Ovary (tissue), 9 donors: ENCODE results near the gene KCNJ1. TPM values are rescaled to one million over a fixed set of nuclear protein-coding genes. Genes with fewer than 3 reads are reported as not detected.

Experiments used
- DNase-seq, 5 donors: peaks; one replicate each; pipeline ENCODE4 v3.0.0-alpha.2; 2019 to 2020
- H3K27ac ChIP-seq, 2 donors: fragments of 200-600 bp; one replicate each; pipeline versions ENCODE4 v1.5.1 to v1.8.0; 2019 to 2022
- H3K27me3 ChIP-seq: fragments of 200-600 bp; one replicate; pipeline ENCODE4 v1.8.0; 2022
- H3K36me3 ChIP-seq: fragments of 200-600 bp; sonication (generic); one replicate; pipeline ENCODE4 v1.5.1; 2019
- H3K4me1 ChIP-seq: one replicate; pipeline ENCODE4 v1.8.1; 2013; ENCODE audit warnings: mild to moderate bottlenecking, moderate library complexity; ENCODE audit not compliant: insufficient read depth
- H3K4me3 ChIP-seq: fragments of 200-600 bp; sonication (generic); one replicate; pipeline ENCODE4 v1.5.1; 2017
- H3K9me3 ChIP-seq, 2 donors: fragments of 200-600 bp in 1 of 2; sonication (generic) in 1 of 2; one replicate each; pipeline versions ENCODE4 v1.5.1 to v1.8.1; 2013 to 2019; ENCODE audit warnings: mild to moderate bottlenecking in 1 of 2, moderate library complexity in 1 of 2
- EP300 ChIP-seq: sonication (generic); formaldehyde crosslinking; IDR thresholded peaks from one replicate; pipeline ENCODE4 v1.6.1; 2017; ENCODE audit warnings: antibody characterized with exemption
- POLR2A ChIP-seq: fragments of 450-650 bp; IDR thresholded peaks from one replicate; pipeline ENCODE4 v1.6.1; 2017; ENCODE audit warnings: antibody characterized with exemption, mild to moderate bottlenecking, moderate library complexity
- WGBS, 3 donors: extraction: QIAGEN DNeasy Blood & Tissue Kit in 1 of 3; methylation state at CpG; one replicate each; pipeline versions ENCODE4 v1.1.5 to v1.1.7; 2013 to 2017; 5-methylcytosine and 5-hydroxymethylcytosine counted together
- intact Hi-C, 4 donors: fragments of 100-400 bp; cut with DNase I; formaldehyde crosslinking; loops; one replicate each; pipeline versions ENCODE4 v1.11.0 to v1.15.1; 2022 to 2023
- polyA plus RNA-seq, 2 donors: library from polyadenylated mRNA; stranded (reverse); fragments of 200-250 nt in 1 of 2; fragments of 350-450 nt in 1 of 2; fragmentation: Illumina TruSeq in 1 of 2; extraction: RNeasy Lipid Tissue Mini Kit (QIAGEN cat#74804) in 1 of 2; gene quantifications; one replicate each; pipeline ENCODE4 v1.2.3, GENCODE V29; 2013 to 2014
- total RNA-seq, 7 donors: library from RNA; depleted of rRNA in 2 of 7; stranded (reverse); fragments of >200 nt in 2 of 7; fragmentation: NEBNext Ultra II Directional in 3 of 7; extraction: Animal tissue kit (Norgen Biotek cat#: 25700) in 3 of 7; gene quantifications; one replicate each; pipeline versions ENCODE4 v1.1.0 to v1.2.4, GENCODE V29; 2016 to 2023
- TF ChIP-seq, protein P1 (sequence below), 3 donors: fragments of 450-650 bp in 2 of 3; fragments of 200-600 bp in 1 of 3; IDR thresholded peaks; one replicate each; pipeline versions ENCODE4 v1.5.1 to v1.8.0; 2016 to 2022; ENCODE audit warnings: antibody characterized with exemption in 3 of 3, mild to moderate bottlenecking in 1 of 3
- donor health status: DM: no; HTN: no; CAD: no; lungs with moderate emphysema.
- donor health status: DM: no; HTN: no; CAD: no.
- donor health status: Bipolar disorder and iron deficiency.
- donor health status: DM: yes; HTN: yes; CAD: no.
- donor health status: DM: no; HTN: no; CAD: no.
- donor health status: DM: yes; HTN: yes; CAD: no.

The KCNJ1 gene
- total and polyA plus RNA-seq, 9 donors: 0.48 TPM; not detected in 8

DNA sequence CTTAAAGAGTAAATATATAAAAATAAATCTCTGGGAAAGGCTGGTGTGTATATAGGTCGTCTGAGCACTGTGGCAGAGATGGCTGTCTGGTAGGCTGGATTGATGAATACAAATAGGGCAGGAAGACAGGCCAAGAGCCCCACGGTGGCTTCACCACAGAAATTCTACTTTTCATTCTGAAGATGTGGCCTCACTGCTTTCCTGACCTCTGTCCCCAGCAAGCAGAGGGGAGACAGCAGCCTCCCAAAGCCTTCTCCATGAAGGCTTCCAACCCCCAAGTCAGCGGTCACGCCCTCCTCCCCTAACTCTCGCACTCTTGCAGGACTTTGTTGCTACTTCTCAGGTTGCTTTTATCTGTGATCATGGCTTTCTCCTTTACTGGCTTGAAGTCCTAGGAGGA, 10.6 kb upstream of the KCNJ1 start:
- Histone ChIP-seq H3K9me3 (no peaks in the 10 kb centered on the region), H3K4me3 (no peak overlapping the region), H3K4me1 (no peaks in the 10 kb centered on the region), H3K27ac (no peak overlapping the region), H3K27me3 (no peaks in the 10 kb centered on the region), H3K36me3 (no peaks in the 10 kb centered on the region)
- 81 to 83% (median 82%) methylated on average over 5 of the region's 5 CpGs for WGBS, 3 donors
- no peak for DNase-seq
- TF ChIP-seq EP300 (no peak), POLR2A (no peak)
- TF ChIP-seq, protein P1, sequence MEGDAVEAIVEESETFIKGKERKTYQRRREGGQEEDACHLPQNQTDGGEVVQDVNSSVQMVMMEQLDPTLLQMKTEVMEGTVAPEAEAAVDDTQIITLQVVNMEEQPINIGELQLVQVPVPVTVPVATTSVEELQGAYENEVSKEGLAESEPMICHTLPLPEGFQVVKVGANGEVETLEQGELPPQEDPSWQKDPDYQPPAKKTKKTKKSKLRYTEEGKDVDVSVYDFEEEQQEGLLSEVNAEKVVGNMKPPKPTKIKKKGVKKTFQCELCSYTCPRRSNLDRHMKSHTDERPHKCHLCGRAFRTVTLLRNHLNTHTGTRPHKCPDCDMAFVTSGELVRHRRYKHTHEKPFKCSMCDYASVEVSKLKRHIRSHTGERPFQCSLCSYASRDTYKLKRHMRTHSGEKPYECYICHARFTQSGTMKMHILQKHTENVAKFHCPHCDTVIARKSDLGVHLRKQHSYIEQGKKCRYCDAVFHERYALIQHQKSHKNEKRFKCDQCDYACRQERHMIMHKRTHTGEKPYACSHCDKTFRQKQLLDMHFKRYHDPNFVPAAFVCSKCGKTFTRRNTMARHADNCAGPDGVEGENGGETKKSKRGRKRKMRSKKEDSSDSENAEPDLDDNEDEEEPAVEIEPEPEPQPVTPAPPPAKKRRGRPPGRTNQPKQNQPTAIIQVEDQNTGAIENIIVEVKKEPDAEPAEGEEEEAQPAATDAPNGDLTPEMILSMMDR (IDR thresholded peaks at IDR 0.05): no peak
- intact Hi-C loops: no loop called here

DNA sequence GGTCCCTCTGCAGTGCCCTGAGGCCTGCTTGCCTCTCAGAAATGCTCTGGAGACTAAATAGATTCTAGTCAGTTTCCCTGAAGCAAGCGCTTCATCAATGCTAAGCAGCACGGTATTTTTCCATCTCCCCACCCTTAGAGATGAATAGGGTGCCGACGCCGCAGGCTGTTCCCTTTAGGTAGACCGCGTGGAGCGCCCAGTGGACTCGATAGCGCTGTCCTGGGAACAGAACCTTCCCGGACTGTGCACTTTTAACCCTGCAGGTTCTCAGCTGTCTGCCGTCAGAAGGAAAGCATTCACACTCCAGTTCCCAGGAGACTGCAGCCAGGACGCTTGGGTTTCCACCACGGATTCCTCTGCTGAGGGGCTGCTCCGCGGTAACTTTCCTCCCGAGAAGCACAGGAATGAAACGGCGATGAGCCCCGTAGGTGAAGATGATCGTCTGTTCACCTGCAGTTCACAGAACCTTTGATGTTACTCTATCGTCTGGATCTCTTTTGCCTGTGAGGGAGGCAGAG, 9.1 kb upstream of the KCNJ1 start:
- Histone ChIP-seq H3K27ac (no peak overlapping the region), H3K4me3 (no peak overlapping the region), H3K36me3 (no peaks in the 10 kb centered on the region), H3K9me3 (no peaks in the 10 kb centered on the region), H3K27me3 (no peaks in the 10 kb centered on the region), H3K4me1 (no peaks in the 10 kb centered on the region)
- no peak for TF ChIP-seq POLR2A
- TF ChIP-seq EP300: no peak
- TF ChIP-seq, protein P1 (IDR thresholded peaks at IDR 0.05): no peak
- intact Hi-C loops: no loop called here
- 86 to 89% (median 86%) methylated on average over 22 of the region's 22 CpGs for WGBS, 3 donors
- DNase-seq: no peak

DNA sequence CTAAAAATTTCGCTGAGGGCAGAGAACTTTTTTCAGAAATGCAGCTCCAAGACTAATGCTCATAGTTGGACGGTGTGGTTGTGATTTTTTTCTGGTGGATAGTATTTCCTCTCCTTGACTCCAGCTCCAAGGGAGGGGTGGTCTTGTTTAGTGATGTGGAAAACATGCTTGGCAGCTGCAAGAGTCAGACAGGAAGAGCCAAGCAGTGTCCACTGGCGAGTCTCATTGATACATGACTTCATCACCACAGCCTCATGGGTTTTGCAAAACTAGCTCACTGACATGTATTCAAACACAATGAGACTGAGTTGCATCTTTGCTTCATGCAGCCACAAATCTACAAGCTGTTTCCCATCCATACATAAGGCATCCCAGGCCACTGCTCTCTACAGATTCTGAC, 7.3 kb upstream of the KCNJ1 start:
- no peak overlapping the region for H3K4me3 ChIP-seq

DNA sequence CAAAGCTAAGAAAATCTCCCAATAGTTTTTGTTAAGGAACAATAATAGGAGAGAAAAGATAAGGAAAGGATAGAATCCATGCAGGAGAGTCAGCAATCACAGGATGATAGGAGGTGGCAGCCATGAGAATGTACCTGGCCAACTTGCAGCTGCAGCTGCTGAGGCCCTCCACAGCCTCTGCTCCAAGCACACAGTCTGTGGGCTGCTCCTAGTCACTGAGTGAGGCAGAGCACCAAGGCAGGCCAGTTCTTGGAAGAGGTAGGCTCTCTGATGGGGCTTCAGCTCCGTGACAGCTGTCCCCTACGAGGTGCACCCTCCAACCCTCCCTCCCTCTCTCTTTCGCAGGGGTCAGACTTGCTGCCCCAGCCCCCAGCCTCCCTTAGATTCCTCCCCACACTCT, 5.5 kb upstream of the KCNJ1 start:
- Histone ChIP-seq H3K36me3 (no peaks in the 10 kb centered on the region), H3K4me3 (no peak overlapping the region), H3K27me3 (no peaks in the 10 kb centered on the region), H3K27ac (no peak overlapping the region), H3K9me3 (no peaks in the 10 kb centered on the region), H3K4me1 (no peaks in the 10 kb centered on the region)
- DNase-seq: no peak
- TF ChIP-seq, protein P1 (IDR thresholded peaks at IDR 0.05): no peak
- no peak for TF ChIP-seq EP300
- no peak for TF ChIP-seq POLR2A
- intact Hi-C loops: no loop called here
- 61 to 66% (median 65%) methylated on average over 3 of the region's 3 CpGs for WGBS, 3 donors

More for the DNA sequence above, 7.3 kb upstream of the KCNJ1 start:
- DNase-seq: no peak
- WGBS, 3 donors: 74 to 88% (median 76%) methylated on average over 3 of the region's 3 CpGs
- no peaks in the 10 kb centered on the region for H3K9me3 ChIP-seq
- H3K4me1 ChIP-seq: no peaks in the 10 kb centered on the region
- TF ChIP-seq POLR2A: no peak
- TF ChIP-seq EP300: no peak
- TF ChIP-seq, protein P1 (IDR thresholded peaks at IDR 0.05): no peak
- H3K27ac ChIP-seq: no peak overlapping the region
- H3K27me3 ChIP-seq: no peaks in the 10 kb centered on the region
- no peaks in the 10 kb centered on the region for H3K36me3 ChIP-seq
- intact Hi-C loops: no loop called here
